Nephron progenitor cell (in vitro differentiated cells): Measurements from ENCODE around the gene MAN2A1.
"Not testable (repeated sequence)": the region's sequence is repeated elsewhere in the genome, so short reads cannot be mapped to it uniquely, and the experiment has no call there.

Source experiments
- DNase-seq: peaks from one replicate; pipeline ENCODE4 v3.0.0; 2021
- H3K27ac Mint-ChIP-seq: 2 replicates; pipeline ENCODE4 v1.8.0; 2021; ENCODE audit warnings: mild to moderate bottlenecking, moderate library complexity, mixed read lengths
- H3K27me3 Mint-ChIP-seq: 2 replicates; pipeline ENCODE4 v1.8.0; 2021; ENCODE audit warnings: mild to moderate bottlenecking, low read depth, mixed read lengths; ENCODE audit not compliant: poor library complexity
- H3K36me3 Mint-ChIP-seq: 2 replicates; pipeline ENCODE4 v1.8.0; 2021; ENCODE audit warnings: low read depth, mixed read lengths
- H3K4me1 Mint-ChIP-seq: 2 replicates; pipeline ENCODE4 v1.8.0; 2021; ENCODE audit warnings: mixed read lengths
- H3K4me3 Mint-ChIP-seq: 2 replicates; pipeline ENCODE4 v1.8.0; 2021; ENCODE audit warnings: mild to moderate bottlenecking, moderate library complexity, mixed read lengths
- H3K9me3 Mint-ChIP-seq: 2 replicates; pipeline ENCODE4 v1.8.0; 2021; ENCODE audit warnings: mild to moderate bottlenecking, moderate library complexity, mixed read lengths
- CTCF ChIP-seq: fragments of 200-600 bp; sonication (generic); IDR thresholded peaks from 2 replicates; pipeline ENCODE4 v1.5.0; 2021; ENCODE audit warnings: antibody characterized with exemption

The MAN2A1 gene

GRCh38 chr5:109884676-109885075 lies 194.9 kb downstream of the MAN2A1 start:
- no peaks in the 10 kb centered on the region for H3K36me3 Mint-ChIP-seq
- no peak for TF ChIP-seq CTCF

GRCh38 chr5:109885205-109885604 lies 195.5 kb downstream of the MAN2A1 start:
- Mint-ChIP-seq H3K36me3 (no peaks in the 10 kb centered on the region), H3K4me1 (peaks cover 6% of the 10 kb centered on the region), H3K9me3 (no peaks in the 10 kb centered on the region), H3K4me3 (no peak overlapping the region), H3K27me3 (no peaks in the 10 kb centered on the region), H3K27ac (no peak overlapping the region)
- DNase-seq, result no peak
- no peak for TF ChIP-seq CTCF

More at GRCh38 chr5:109884676-109885075, 194.9 kb downstream of the MAN2A1 start:
- no peak for DNase-seq
- no peaks in the 10 kb centered on the region for H3K27me3 Mint-ChIP-seq
- H3K4me1 Mint-ChIP-seq, result peaks cover 6% of the 10 kb centered on the region
- no peak overlapping the region for H3K4me3 Mint-ChIP-seq
- no peak overlapping the region for H3K27ac Mint-ChIP-seq
- no peaks in the 10 kb centered on the region for H3K9me3 Mint-ChIP-seq

- H3K27me3 Mint-ChIP-seq, result no peaks in the 10 kb centered on the region
- peaks cover 10% of the 10 kb centered on the region for H3K9me3 Mint-ChIP-seq
- no peak for TF ChIP-seq CTCF
Measured at GRCh38 chr5:109888989-109889388, 199.3 kb downstream of the MAN2A1 start.

GRCh38 chr5:109893271-109893670 lies 203.5 kb downstream of the MAN2A1 start:
- not testable (repeated sequence) for H3K27me3 Mint-ChIP-seq, H3K27ac Mint-ChIP-seq, H3K4me1 Mint-ChIP-seq, DNase-seq, H3K4me3 Mint-ChIP-seq, H3K36me3 Mint-ChIP-seq
- H3K9me3 Mint-ChIP-seq, result peaks cover 13% of the 10 kb centered on the region

More at GRCh38 chr5:109888989-109889388, 199.3 kb downstream of the MAN2A1 start:
- Mint-ChIP-seq H3K4me3 (no peak overlapping the region), H3K4me1 (no peaks in the 10 kb centered on the region), H3K27ac (no peak overlapping the region), H3K36me3 (peaks cover 4% of the 10 kb centered on the region)
- no peak for DNase-seq

GRCh38 chr5:109898269-109899162 lies 208.8 kb downstream of the MAN2A1 start:
- Mint-ChIP-seq H3K4me1 (peaks cover 20% of the 10 kb centered on the region), H3K9me3 (peaks cover 6% of the 10 kb centered on the region), H3K27me3 (no peaks in the 10 kb centered on the region), H3K36me3 (no peaks in the 10 kb centered on the region), H3K4me3 (no peak overlapping the region), H3K27ac (peak overlapping the region; percentile 44)
- no peak for DNase-seq
- TF ChIP-seq CTCF, result no peak

GRCh38 chr5:109899163-109899535 lies 209.4 kb downstream of the MAN2A1 start:
- no peaks in the 10 kb centered on the region for H3K27me3 Mint-ChIP-seq
- peaks cover 20% of the 10 kb centered on the region for H3K4me1 Mint-ChIP-seq
- TF ChIP-seq CTCF, result no peak

More at GRCh38 chr5:109899163-109899535, 209.4 kb downstream of the MAN2A1 start:
- Mint-ChIP-seq H3K36me3 (no peaks in the 10 kb centered on the region), H3K27ac (peak overlapping the region; percentile 15), H3K9me3 (peaks cover 2% of the 10 kb centered on the region), H3K4me3 (no peak overlapping the region)
- DNase-seq, result no peak
